ENCODE measurements around the gene AK8.

The AK8 gene

GRCh38 chr9:132877824-132878694 lies at the start of gene AK8:
Gene AK8, minus strand, starts transcription at chr9:132878284. Its CDS starts 29 bp downstream, at chr9:132878255.
- peak; percentile 37 to 53 for DNase-seq (ENCODE audit: low read depth in 2 of 2)

GRCh38 chr9:132927704-132928103 lies 49.6 kb upstream of the AK8 start:
- DNase-seq (ENCODE audit: low read depth in 2 of 2): no peak

GRCh38 chr9:132923346-132923902 lies 45.3 kb upstream of the AK8 start:
- no peak for DNase-seq (ENCODE audit: low read depth in 2 of 2)

- no peak for DNase-seq (ENCODE audit: low read depth in 2 of 2)
Measured at GRCh38 chr9:132919614-132920268, 41.7 kb upstream of the AK8 start.

- no peak for DNase-seq (ENCODE audit: low read depth in 2 of 2)
Measured at GRCh38 chr9:132914924-132915323, 36.8 kb upstream of the AK8 start.

- no peak for DNase-seq (ENCODE audit: low read depth in 2 of 2)
Measured at GRCh38 chr9:132912131-132912530, 34.0 kb upstream of the AK8 start.

- DNase-seq (ENCODE audit: low read depth in 2 of 2): no peak
Measured at GRCh38 chr9:132910376-132910775, 32.3 kb upstream of the AK8 start.

- no peak for DNase-seq (ENCODE audit: low read depth in 2 of 2)
Measured at GRCh38 chr9:132909311-132909710, 31.2 kb upstream of the AK8 start.

GRCh38 chr9:132908635-132909034 lies 30.6 kb upstream of the AK8 start:
- DNase-seq (ENCODE audit: low read depth in 2 of 2): no peak

GRCh38 chr9:132905726-132906125 lies 27.6 kb upstream of the AK8 start:
- no peak for DNase-seq (ENCODE audit: low read depth in 2 of 2)

GRCh38 chr9:132903574-132904492 lies 25.7 kb upstream of the AK8 start:
- no peak for DNase-seq (ENCODE audit: low read depth in 2 of 2)

- DNase-seq (ENCODE audit: low read depth in 2 of 2): peak; percentile 46 to 52
Measured at GRCh38 chr9:132901858-132902831, 24.1 kb upstream of the AK8 start.

GRCh38 chr9:132898051-132898450 lies 20.0 kb upstream of the AK8 start:
- no peak for DNase-seq (ENCODE audit: low read depth in 2 of 2)

- no peak for DNase-seq (ENCODE audit: low read depth in 2 of 2)
Measured at GRCh38 chr9:132896906-132897305, 18.8 kb upstream of the AK8 start.

- DNase-seq (ENCODE audit: low read depth in 2 of 2): no peak
Measured at GRCh38 chr9:132896264-132896663, 18.2 kb upstream of the AK8 start.

GRCh38 chr9:132894862-132895835 lies 17.1 kb upstream of the AK8 start:
- no peak for DNase-seq (ENCODE audit: low read depth in 2 of 2)

GRCh38 chr9:132894346-132894745 lies 16.3 kb upstream of the AK8 start:
- DNase-seq (ENCODE audit: low read depth in 2 of 2): no peak

GRCh38 chr9:132892400-132892799 lies 14.3 kb upstream of the AK8 start:
- no peak for DNase-seq (ENCODE audit: low read depth in 2 of 2)

- DNase-seq (ENCODE audit: low read depth in 2 of 2): no peak
Measured at GRCh38 chr9:132888151-132888550, 10.1 kb upstream of the AK8 start.
